K562 (cell line): ENCODE data around the gene LRP1. TPM values are rescaled to one million over a fixed set of nuclear protein-coding genes. Genes with fewer than 3 reads are reported as not detected.

Source experiments
- CCNT2 ChIP-seq: IDR thresholded peaks from 2 replicates; pipeline ENCODE4 v1.6.1; 2011; ENCODE audit warnings: borderline replicate concordance, low read depth, mild to moderate bottlenecking, moderate library complexity, mixed read lengths, low read length; ENCODE audit not compliant: insufficient read length; ENCODE audit errors: extremely low read depth
- CHCHD3 ChIP-seq: fragments of 250-450 bp; sonication (Bioruptor Pico); IDR thresholded peaks from 2 replicates; pipeline ENCODE4 v2.1.2; 2022; ENCODE audit warnings: mild to moderate bottlenecking
- GATAD2A ChIP-seq: fragments of 450-650 bp; IDR thresholded peaks from 2 replicates; pipeline ENCODE4 v1.6.1; 2017
- HIVEP1 ChIP-seq: fragments of 250-450 bp; sonication (Bioruptor Pico); IDR thresholded peaks from 2 replicates; pipeline ENCODE4 v1.4.0; 2020; ENCODE audit warnings: mild to moderate bottlenecking
- MAZ ChIP-seq, 2 experiments: fragments of 450-650 bp in 1 of 2; sonication (generic) in 1 of 2; formaldehyde crosslinking; IDR thresholded peaks in 1 of 2; conservative IDR thresholded peaks in 1 of 2; 2 replicates each; pipeline versions ENCODE4 v1.4.0 to v1.5.0; 2020; ENCODE audit warnings: mild to moderate bottlenecking in 1 of 2, missing genetic modification reagents in 1 of 2
- NCOA1 ChIP-seq: fragments of 450-650 bp; IDR thresholded peaks from 2 replicates; pipeline ENCODE4 v1.6.1; 2016; ENCODE audit warnings: low read depth
- POLR2AphosphoS5 ChIP-seq: IDR thresholded peaks from 2 replicates; pipeline ENCODE4 v1.6.1; 2011; ENCODE audit warnings: mild to moderate bottlenecking, low read depth, low read length, moderate library complexity; ENCODE audit not compliant: control insufficient read depth, insufficient read depth
- RAD21 ChIP-seq, 2 experiments: fragments of 250-450 bp in 1 of 2; fragments of 450-650 bp in 1 of 2; sonication (Bioruptor Pico) in 1 of 2; formaldehyde crosslinking in 1 of 2; IDR thresholded peaks in 1 of 2; conservative IDR thresholded peaks in 1 of 2; 2 replicates each; pipeline versions ENCODE4 v1.4.0 to v1.8.0; 2020 to 2022; ENCODE audit warnings: mild to moderate bottlenecking in 2 of 2, moderate library complexity in 1 of 2
- TFAM ChIP-seq: fragments of 250-450 bp; sonication (Bioruptor Pico); conservative IDR thresholded peaks from 2 replicates; pipeline ENCODE4 v1.5.0; 2021; ENCODE audit warnings: mild to moderate bottlenecking, moderate library complexity
- ZFP1 ChIP-seq: fragments of 450-650 bp; formaldehyde crosslinking; IDR thresholded peaks from 2 replicates; pipeline ENCODE4 v1.4.0; 2020; ENCODE audit warnings: mild to moderate bottlenecking, mixed read lengths
- ZNF354B ChIP-seq: fragments of 250-450 bp; sonication (Bioruptor Pico); IDR thresholded peaks from 2 replicates; pipeline ENCODE4 v1.4.0; 2020
- polyA plus RNA-seq, 8 experiments: library from polyadenylated mRNA; depleted of rRNA in 4 of 8; stranded (reverse) in 5 of 8; unstranded in 3 of 8; fragments of >200 nt; fragmentation: Nextera tagmentation in 2 of 8; fragmentation: Illumina TruSeq in 1 of 8; extraction: Ambion mirVana in 2 of 8; extraction: Trizol in 1 of 8; gene quantifications; 2 replicates each; pipeline versions ENCODE4 v1.2.1 to v1.2.3, GENCODE V29; 2011 to 2014; ENCODE audit warnings: inconsistent platforms in 1 of 8, missing spikeins in 1 of 8
- total RNA-seq, 7 experiments: library from RNA; depleted of rRNA in 6 of 7; stranded (reverse); fragments of >200 nt in 6 of 7; fragmentation: Illumina TruSeq in 2 of 7; extraction: Trizol in 2 of 7; gene quantifications; 2 replicates each; pipeline versions ENCODE4 v1.2.1 to v1.2.3, GENCODE V29; 2011 to 2021; ENCODE audit warnings: low replicate concordance in 1 of 7
- TF ChIP-seq, protein P1 (sequence below): fragments of 450-650 bp; formaldehyde crosslinking; IDR thresholded peaks from 2 replicates; pipeline ENCODE4 v1.4.0; 2020; ENCODE audit warnings: mild to moderate bottlenecking, moderate library complexity
- TF ChIP-seq, protein P2 (sequence below): fragments of 250-450 bp; sonication (Bioruptor Pico); IDR thresholded peaks from 2 replicates; pipeline ENCODE4 v1.9.0; 2021; ENCODE audit warnings: mild to moderate bottlenecking, inconsistent platforms
- TF ChIP-seq, protein P3 (sequence below), 3 experiments: IDR thresholded peaks in 2 of 3; conservative IDR thresholded peaks in 1 of 3; 2 replicates each; pipeline ENCODE4 v1.5.1; 2011 to 2012; ENCODE audit warnings: low read length in 3 of 3, mild to moderate bottlenecking in 3 of 3, control low read depth in 2 of 3, improper control_type of control experiment in 1 of 3, inconsistent platforms in 1 of 3, low read depth in 1 of 3, mixed read lengths in 1 of 3, moderate library complexity in 1 of 3; ENCODE audit not compliant: insufficient read depth in 2 of 3
- TF ChIP-seq, protein P4 (sequence below): fragments of 200-800 bp; sonication (Bioruptor generic); IDR thresholded peaks from 2 replicates; pipeline ENCODE4 v1.6.1; 2016; ENCODE audit warnings: missing genetic modification characterization, missing compliant biosample characterization

LRP1 gene
- total and polyA plus RNA-seq, 9 of the 15 experiments (the other 6 are each of a cell fraction or from before 2014, with no cell fraction given): 0.04 to 0.64 (median 0.19) TPM; not detected in 2

DNA sequence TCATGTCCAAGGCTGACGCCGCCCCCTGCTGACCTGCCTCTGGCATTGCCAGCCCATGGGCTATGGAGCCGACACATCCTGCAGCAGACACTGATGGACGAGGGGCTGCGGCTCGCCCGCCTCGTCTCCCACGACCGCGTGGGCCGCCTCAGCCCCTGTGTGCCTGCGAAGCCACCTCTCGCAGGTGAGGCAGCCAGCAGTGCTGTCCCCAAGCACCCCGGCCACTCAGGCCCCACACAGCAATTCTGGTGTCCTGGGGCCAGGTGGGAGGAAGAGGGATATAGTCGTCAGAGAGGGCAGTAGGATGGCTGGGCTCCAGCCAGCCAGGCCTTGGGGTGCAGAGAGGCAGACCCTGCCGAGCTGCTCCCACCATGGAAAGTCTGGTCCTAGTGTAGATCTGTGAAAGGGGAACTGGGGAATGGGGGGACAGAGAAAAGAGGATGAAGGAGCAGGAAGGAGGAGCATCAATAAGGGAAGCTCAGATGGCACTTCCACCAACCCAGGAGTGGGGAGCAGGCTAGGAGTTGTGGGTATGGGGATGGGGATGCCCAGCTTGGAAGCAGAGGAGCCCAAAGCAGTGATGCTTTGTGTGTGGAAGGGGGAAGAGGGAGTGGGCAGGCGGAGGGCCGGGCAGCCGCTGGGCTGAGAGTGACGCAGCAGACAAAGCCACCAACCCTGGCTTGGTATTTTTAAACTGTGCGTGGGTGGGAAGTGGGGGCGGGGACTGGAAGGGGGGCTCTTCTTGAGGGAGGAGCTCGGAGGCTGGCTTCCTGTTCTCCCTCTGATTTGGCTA is 34.7 kb upstream of the LRP1 start (continued):
- TF ChIP-seq, protein P1, sequence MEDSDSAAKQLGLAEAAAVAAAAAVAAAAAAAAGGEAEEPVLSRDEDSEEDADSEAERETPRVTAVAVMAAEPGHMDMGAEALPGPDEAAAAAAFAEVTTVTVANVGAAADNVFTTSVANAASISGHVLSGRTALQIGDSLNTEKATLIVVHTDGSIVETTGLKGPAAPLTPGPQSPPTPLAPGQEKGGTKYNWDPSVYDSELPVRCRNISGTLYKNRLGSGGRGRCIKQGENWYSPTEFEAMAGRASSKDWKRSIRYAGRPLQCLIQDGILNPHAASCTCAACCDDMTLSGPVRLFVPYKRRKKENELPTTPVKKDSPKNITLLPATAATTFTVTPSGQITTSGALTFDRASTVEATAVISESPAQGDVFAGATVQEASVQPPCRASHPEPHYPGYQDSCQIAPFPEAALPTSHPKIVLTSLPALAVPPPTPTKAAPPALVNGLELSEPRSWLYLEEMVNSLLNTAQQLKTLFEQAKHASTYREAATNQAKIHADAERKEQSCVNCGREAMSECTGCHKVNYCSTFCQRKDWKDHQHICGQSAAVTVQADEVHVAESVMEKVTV (CRISPR knock-in tag): peak; percentile 74
- TF ChIP-seq CHCHD3 (CRISPR knock-in tag) (no peak), TFAM (CRISPR knock-in tag) (no peak), CCNT2 (no peak), ZNF354B (CRISPR knock-in tag) (no peak), HIVEP1 (CRISPR knock-in tag) (no peak), ZFP1 (no peak), MAZ (CRISPR knock-in tag; conservative IDR thresholded peaks at IDR 0.05 in 1 of 2, IDR thresholded peaks at IDR 0.05 in 1 of 2) (peak; percentile 67 to 76), GATAD2A (no peak), POLR2AphosphoS5 (peak; percentile 60; the same call in 1 of the 2 replicates), NCOA1 (no peak), RAD21 (CRISPR knock-in tag; conservative IDR thresholded peaks at IDR 0.05 in 1 of 2, IDR thresholded peaks at IDR 0.05 in 1 of 2) (peak; percentile 63 to 84)
- TF ChIP-seq, protein P2, sequence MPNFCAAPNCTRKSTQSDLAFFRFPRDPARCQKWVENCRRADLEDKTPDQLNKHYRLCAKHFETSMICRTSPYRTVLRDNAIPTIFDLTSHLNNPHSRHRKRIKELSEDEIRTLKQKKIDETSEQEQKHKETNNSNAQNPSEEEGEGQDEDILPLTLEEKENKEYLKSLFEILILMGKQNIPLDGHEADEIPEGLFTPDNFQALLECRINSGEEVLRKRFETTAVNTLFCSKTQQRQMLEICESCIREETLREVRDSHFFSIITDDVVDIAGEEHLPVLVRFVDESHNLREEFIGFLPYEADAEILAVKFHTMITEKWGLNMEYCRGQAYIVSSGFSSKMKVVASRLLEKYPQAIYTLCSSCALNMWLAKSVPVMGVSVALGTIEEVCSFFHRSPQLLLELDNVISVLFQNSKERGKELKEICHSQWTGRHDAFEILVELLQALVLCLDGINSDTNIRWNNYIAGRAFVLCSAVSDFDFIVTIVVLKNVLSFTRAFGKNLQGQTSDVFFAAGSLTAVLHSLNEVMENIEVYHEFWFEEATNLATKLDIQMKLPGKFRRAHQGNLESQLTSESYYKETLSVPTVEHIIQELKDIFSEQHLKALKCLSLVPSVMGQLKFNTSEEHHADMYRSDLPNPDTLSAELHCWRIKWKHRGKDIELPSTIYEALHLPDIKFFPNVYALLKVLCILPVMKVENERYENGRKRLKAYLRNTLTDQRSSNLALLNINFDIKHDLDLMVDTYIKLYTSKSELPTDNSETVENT (CRISPR knock-in tag): no peak
- TF ChIP-seq, protein P3, sequence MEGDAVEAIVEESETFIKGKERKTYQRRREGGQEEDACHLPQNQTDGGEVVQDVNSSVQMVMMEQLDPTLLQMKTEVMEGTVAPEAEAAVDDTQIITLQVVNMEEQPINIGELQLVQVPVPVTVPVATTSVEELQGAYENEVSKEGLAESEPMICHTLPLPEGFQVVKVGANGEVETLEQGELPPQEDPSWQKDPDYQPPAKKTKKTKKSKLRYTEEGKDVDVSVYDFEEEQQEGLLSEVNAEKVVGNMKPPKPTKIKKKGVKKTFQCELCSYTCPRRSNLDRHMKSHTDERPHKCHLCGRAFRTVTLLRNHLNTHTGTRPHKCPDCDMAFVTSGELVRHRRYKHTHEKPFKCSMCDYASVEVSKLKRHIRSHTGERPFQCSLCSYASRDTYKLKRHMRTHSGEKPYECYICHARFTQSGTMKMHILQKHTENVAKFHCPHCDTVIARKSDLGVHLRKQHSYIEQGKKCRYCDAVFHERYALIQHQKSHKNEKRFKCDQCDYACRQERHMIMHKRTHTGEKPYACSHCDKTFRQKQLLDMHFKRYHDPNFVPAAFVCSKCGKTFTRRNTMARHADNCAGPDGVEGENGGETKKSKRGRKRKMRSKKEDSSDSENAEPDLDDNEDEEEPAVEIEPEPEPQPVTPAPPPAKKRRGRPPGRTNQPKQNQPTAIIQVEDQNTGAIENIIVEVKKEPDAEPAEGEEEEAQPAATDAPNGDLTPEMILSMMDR (IDR thresholded peaks at IDR 0.05 in 2 of 3, conservative IDR thresholded peaks at IDR 0.05 in 1 of 3; ENCODE audit: insufficient read depth in 2 of 3, low read depth in 1 of 3, low read length in 3 of 3): peak; percentile 73 to 83 (median 79)
- TF ChIP-seq, protein P4, sequence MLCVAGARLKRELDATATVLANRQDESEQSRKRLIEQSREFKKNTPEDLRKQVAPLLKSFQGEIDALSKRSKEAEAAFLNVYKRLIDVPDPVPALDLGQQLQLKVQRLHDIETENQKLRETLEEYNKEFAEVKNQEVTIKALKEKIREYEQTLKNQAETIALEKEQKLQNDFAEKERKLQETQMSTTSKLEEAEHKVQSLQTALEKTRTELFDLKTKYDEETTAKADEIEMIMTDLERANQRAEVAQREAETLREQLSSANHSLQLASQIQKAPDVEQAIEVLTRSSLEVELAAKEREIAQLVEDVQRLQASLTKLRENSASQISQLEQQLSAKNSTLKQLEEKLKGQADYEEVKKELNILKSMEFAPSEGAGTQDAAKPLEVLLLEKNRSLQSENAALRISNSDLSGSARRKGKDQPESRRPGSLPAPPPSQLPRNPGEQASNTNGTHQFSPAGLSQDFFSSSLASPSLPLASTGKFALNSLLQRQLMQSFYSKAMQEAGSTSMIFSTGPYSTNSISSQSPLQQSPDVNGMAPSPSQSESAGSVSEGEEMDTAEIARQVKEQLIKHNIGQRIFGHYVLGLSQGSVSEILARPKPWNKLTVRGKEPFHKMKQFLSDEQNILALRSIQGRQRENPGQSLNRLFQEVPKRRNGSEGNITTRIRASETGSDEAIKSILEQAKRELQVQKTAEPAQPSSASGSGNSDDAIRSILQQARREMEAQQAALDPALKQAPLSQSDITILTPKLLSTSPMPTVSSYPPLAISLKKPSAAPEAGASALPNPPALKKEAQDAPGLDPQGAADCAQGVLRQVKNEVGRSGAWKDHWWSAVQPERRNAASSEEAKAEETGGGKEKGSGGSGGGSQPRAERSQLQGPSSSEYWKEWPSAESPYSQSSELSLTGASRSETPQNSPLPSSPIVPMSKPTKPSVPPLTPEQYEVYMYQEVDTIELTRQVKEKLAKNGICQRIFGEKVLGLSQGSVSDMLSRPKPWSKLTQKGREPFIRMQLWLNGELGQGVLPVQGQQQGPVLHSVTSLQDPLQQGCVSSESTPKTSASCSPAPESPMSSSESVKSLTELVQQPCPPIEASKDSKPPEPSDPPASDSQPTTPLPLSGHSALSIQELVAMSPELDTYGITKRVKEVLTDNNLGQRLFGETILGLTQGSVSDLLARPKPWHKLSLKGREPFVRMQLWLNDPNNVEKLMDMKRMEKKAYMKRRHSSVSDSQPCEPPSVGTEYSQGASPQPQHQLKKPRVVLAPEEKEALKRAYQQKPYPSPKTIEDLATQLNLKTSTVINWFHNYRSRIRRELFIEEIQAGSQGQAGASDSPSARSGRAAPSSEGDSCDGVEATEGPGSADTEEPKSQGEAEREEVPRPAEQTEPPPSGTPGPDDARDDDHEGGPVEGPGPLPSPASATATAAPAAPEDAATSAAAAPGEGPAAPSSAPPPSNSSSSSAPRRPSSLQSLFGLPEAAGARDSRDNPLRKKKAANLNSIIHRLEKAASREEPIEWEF (CRISPR knock-in tag): no peak
